Erythroblast (primary cell): ENCODE data around the gene MAP7D2.

Source experiments
- GATA1 ChIP-seq: IDR thresholded peaks from 2 replicates; pipeline ENCODE4 v1.6.1; 2011; ENCODE audit warnings: low read depth, mild to moderate bottlenecking, control low read depth, low read length, moderate library complexity
- POLR2A ChIP-seq: IDR thresholded peaks from 2 replicates; pipeline ENCODE4 v1.6.1; 2011; ENCODE audit warnings: mild to moderate bottlenecking, low read length

DNA sequence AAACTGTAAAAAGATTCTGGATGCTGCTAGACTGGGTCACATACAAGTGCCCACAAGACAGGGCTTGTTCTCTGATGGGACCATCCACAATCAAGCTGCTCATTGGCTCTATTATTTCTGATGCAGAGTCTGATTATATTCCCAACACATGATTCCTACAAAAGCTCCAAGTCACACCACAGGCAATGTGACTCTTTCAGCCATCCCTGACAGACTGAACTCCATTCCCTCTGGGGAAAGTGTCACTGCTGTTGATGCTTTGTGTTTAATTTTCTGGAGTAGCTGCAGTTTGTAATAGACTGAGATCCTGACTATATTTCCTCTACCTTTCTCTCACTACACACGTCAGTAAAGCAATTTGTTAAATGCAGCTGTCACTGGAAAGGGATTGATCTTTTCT lies 70.5 kb downstream of the MAP7D2 start:
- TF ChIP-seq POLR2A (no peak), GATA1 (no peak)
